ENCODE results near the gene TTF2.
"Not testable (repeated sequence)": the region's sequence is repeated elsewhere in the genome, so short reads cannot be mapped to it uniquely, and the experiment has no call there.

The TTF2 gene

GRCh38 chr1:117094841-117095604 lies 34.9 kb downstream of the TTF2 start:
- DNase-seq: no peak

- DNase-seq: no peak
Measured at GRCh38 chr1:117096951-117097408, 36.9 kb downstream of the TTF2 start.

GRCh38 chr1:117097443-117097842 lies 37.3 kb downstream of the TTF2 start:
- no peak for DNase-seq

- no peak for DNase-seq
Measured at GRCh38 chr1:117098287-117098890, 38.3 kb downstream of the TTF2 start.

- DNase-seq: no peak
Measured at GRCh38 chr1:117101334-117101733, 41.2 kb downstream of the TTF2 start.

GRCh38 chr1:117101858-117102257 lies 41.7 kb downstream of the TTF2 start:
- DNase-seq: not testable (repeated sequence)

GRCh38 chr1:117104986-117105385 lies 44.9 kb downstream of the TTF2 start:
- no peak for DNase-seq

- no peak for DNase-seq
Measured at GRCh38 chr1:117105722-117106121, 45.6 kb downstream of the TTF2 start.

GRCh38 chr1:117106478-117106877 lies 46.4 kb downstream of the TTF2 start:
- no peak for DNase-seq

- DNase-seq: no peak
Measured at GRCh38 chr1:117107364-117107763, 47.2 kb downstream of the TTF2 start.

- DNase-seq: no peak
Measured at GRCh38 chr1:117110774-117111173, 50.6 kb downstream of the TTF2 start.

GRCh38 chr1:117112047-117112717 lies 52.1 kb downstream of the TTF2 start:
- DNase-seq: no peak

- DNase-seq: no peak
Measured at GRCh38 chr1:117113199-117113598, 53.1 kb downstream of the TTF2 start.

GRCh38 chr1:117114877-117115276 lies 54.8 kb downstream of the TTF2 start:
- no peak for DNase-seq

GRCh38 chr1:117116090-117116783 lies 56.1 kb downstream of the TTF2 start:
- no peak for DNase-seq

- no peak for DNase-seq
Measured at GRCh38 chr1:117116784-117117130, 56.6 kb downstream of the TTF2 start.

GRCh38 chr1:117117697-117118096 lies 57.6 kb downstream of the TTF2 start:
- DNase-seq: no peak

- no peak for DNase-seq
Measured at GRCh38 chr1:117118137-117118536, 58.0 kb downstream of the TTF2 start.

GRCh38 chr1:117119144-117119543 lies 59.0 kb downstream of the TTF2 start:
- not testable (repeated sequence) for DNase-seq

GRCh38 chr1:117120774-117121588 lies 60.9 kb downstream of the TTF2 start:
- no peak for DNase-seq

GRCh38 chr1:117121589-117122329 lies 61.6 kb downstream of the TTF2 start, which contains the start of gene TRIM45:
Gene TRIM45, minus strand, starts transcription at chr1:117121749. Its CDS starts 548 bp downstream, at chr1:117121201.
- peak; percentile 75 for DNase-seq

Data from effector CD4-positive, alpha-beta T cell (primary cell).